Measurements from ENCODE around the gene MSRB1.

- no peak for TF ChIP-seq CTCF (IDR thresholded peaks at IDR 0.05)
- no peak for TF ChIP-seq POLR2AphosphoS5 (IDR thresholded peaks at IDR 0.05)
- TF ChIP-seq EP300 (IDR thresholded peaks at IDR 0.05): no peak
Measured at GRCh38 chr16:1942047-1942809, 771 bp downstream of the MSRB1 start.

All from stomach (tissue), 4 donors.